Measurements from ENCODE around the gene ZBTB7C.

Gene ZBTB7C

GRCh38 chr18:48194591-48195181 is 214.5 kb downstream of the ZBTB7C start:
- Histone ChIP-seq H3K4me3 (ENCODE audit: low read depth, low read length) (no peak overlapping the region), H3K27ac (ENCODE audit: extremely low read depth, low read depth, low read length) (no peak overlapping the region), H3K9me3 (ENCODE audit: control insufficient read depth, insufficient read depth, low read depth, low read length) (no peaks in the 10 kb centered on the region), H3K4me1 (ENCODE audit: control insufficient read depth, insufficient read depth, low read length) (peaks cover 6% of the 10 kb centered on the region), H3K36me3 (ENCODE audit: control insufficient read depth in 2 of 2, insufficient read depth in 1 of 2, low read length in 2 of 2) (no peaks in the 10 kb centered on the region)
- CTCF ChIA-PET = no interaction called here
- POLR2A ChIA-PET = interaction anchor here (0.6 kb wide), 1 partner anchor 34 kb away, joined by 3 read pairs; no protein-coding TSS in a partner anchor
- no peak for TF ChIP-seq KLF1 (tag by site-specific recombination; IDR thresholded peaks at IDR 0.05)
- TF ChIP-seq ZNF114 (tag by site-specific recombination; IDR thresholded peaks at IDR 0.05) = no peak
- no peak for TF ChIP-seq ZNF175 (tag by site-specific recombination; IDR thresholded peaks at IDR 0.05)
- TF ChIP-seq ZNF514 (tag by site-specific recombination; IDR thresholded peaks at IDR 0.05) = no peak
- no peak for TF ChIP-seq KLF9 (tag by site-specific recombination; IDR thresholded peaks at IDR 0.05; ENCODE audit: low read depth)
- no peak for TF ChIP-seq OVOL3 (tag by site-specific recombination; IDR thresholded peaks at IDR 0.05)
- TF ChIP-seq ZNF776 (tag by site-specific recombination; IDR thresholded peaks at IDR 0.05; ENCODE audit: borderline replicate concordance) = no peak
- no peak for TF ChIP-seq ZNF174 (tag by site-specific recombination; IDR thresholded peaks at IDR 0.05)
- no peak for TF ChIP-seq ZNF169 (tag by site-specific recombination; IDR thresholded peaks at IDR 0.05)
- TF ChIP-seq ZNF10 (tag by site-specific recombination; IDR thresholded peaks at IDR 0.05) = no peak
- no peak for TF ChIP-seq EGR2 (tag by site-specific recombination; IDR thresholded peaks at IDR 0.05; ENCODE audit: low read depth)

DNA sequence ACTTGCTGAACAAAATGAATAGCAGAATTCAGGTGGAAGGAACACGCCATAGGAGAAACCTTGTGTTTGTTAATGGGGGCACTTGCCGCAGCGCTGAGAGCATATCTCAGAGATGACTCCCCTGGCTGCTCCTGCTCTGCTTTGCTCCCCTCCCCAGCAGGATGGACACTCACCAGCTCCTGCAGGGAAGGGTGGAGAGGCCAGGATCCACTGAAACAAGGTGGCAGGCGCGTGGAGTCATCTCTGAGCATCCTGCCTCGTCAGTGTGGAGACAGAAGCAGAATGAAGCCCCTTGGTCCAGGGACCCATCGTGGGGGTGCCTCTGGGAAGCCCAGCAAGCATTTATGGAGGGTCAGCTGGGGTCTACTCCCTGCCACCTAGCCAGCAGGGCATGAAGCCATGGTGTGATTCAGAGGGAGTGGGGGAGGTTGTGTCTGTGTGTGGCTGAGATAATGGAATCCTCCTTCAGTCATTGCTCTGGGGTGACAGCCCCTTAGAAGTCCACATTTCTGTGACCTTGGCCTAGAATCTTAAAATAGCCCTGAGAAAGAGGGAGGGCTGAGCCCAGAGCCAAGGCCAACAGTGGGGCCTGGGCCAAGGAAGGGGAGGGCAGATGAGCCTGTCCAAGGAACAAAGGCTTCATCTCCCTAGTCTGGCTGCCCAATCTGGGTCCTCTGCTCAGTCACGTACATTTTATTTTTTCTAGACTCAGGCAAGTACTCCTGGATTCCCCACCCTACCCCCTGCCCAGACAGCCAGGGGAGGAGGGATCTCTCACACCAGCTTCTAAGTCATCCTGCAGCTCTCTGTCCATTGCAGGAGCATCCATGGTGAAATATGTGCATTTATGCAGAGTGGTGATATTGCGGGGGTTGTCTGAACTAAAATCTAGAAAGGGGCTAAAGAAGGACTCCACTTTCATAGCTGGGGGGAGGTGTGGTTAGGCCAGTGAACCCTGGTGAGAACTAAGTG is 215.4 kb downstream of the ZBTB7C start:
- CTCF ChIA-PET = interaction anchor here (0.6 kb wide), 1 partner anchor 102 kb away, joined by 3 read pairs; no protein-coding TSS in a partner anchor

DNA sequence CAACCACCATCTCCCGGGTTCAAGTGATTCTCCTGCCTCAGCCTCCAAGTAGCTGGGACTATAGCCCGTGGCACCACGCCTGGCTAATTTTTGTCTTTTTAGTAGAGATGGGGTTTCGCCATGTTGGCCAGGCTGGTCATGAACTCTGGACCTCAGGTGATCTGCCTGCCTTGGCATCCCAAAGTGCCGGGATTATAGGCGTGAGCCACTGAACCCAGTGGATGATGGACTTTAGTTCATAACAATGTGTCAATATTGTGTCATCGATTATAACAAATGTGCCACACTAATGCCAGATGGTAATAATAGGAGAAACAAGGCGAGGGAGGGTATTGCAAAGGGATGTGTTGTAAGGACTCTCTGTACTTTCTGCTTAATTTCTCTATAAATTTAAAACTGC is 216.6 kb downstream of the ZBTB7C start:
- POLR2A ChIA-PET = no interaction called here
- H3K4me3 ChIP-seq (ENCODE audit: low read depth, low read length) = no peak overlapping the region
- no peaks in the 10 kb centered on the region for H3K9me3 ChIP-seq (ENCODE audit: control insufficient read depth, insufficient read depth, low read depth, low read length)
- CTCF ChIA-PET = no interaction called here
- peaks cover 2% of the 10 kb centered on the region; the same call in 1 of the 2 replicates for H3K4me1 ChIP-seq (ENCODE audit: control insufficient read depth, insufficient read depth, low read length)
- no peak overlapping the region for H3K27ac ChIP-seq (ENCODE audit: extremely low read depth, low read depth, low read length)
- H3K36me3 ChIP-seq (ENCODE audit: control insufficient read depth in 2 of 2, insufficient read depth in 1 of 2, low read length in 2 of 2) = no peaks in the 10 kb centered on the region
- TF ChIP-seq ZBTB10 (tag by site-specific recombination; IDR thresholded peaks at IDR 0.05) (no peak), ZFP41 (tag by site-specific recombination; IDR thresholded peaks at IDR 0.05; ENCODE audit: borderline replicate concordance) (no peak), ZNF621 (tag by site-specific recombination; IDR thresholded peaks at IDR 0.05) (no peak), ZNF133 (tag by site-specific recombination; IDR thresholded peaks at IDR 0.05) (no peak), ZNF16 (tag by site-specific recombination; IDR thresholded peaks at IDR 0.05; ENCODE audit: low read depth) (no peak), ZNF654 (tag by site-specific recombination; IDR thresholded peaks at IDR 0.05; ENCODE audit: low read depth) (no peak), ZNF211 (tag by site-specific recombination; IDR thresholded peaks at IDR 0.05; ENCODE audit: low read depth) (no peak), ZNF175 (tag by site-specific recombination; IDR thresholded peaks at IDR 0.05) (no peak), ZNF626 (tag by site-specific recombination; IDR thresholded peaks at IDR 0.05) (no peak), ZNF530 (tag by site-specific recombination; IDR thresholded peaks at IDR 0.05; ENCODE audit: low read depth) (no peak), ZNF529 (tag by site-specific recombination; IDR thresholded peaks at IDR 0.05; ENCODE audit: insufficient replicate concordance) (no peak)

More for the DNA sequence above, 215.4 kb downstream of the ZBTB7C start:
- no peak for TF ChIP-seq ZNF302 (tag by site-specific recombination; IDR thresholded peaks at IDR 0.05; ENCODE audit: low read depth)
- TF ChIP-seq ZNF24 (tag by site-specific recombination; IDR thresholded peaks at IDR 0.05) = no peak
- TF ChIP-seq OSR2 (tag by site-specific recombination; IDR thresholded peaks at IDR 0.05) = no peak
- no peak for TF ChIP-seq ZNF76 (tag by site-specific recombination; IDR thresholded peaks at IDR 0.05; ENCODE audit: borderline replicate concordance, low read depth)
- no peak for TF ChIP-seq ZNF792 (tag by site-specific recombination; IDR thresholded peaks at IDR 0.05)
- no peak for TF ChIP-seq ZBTB48 (tag by site-specific recombination; IDR thresholded peaks at IDR 0.05)
- TF ChIP-seq, protein P1, sequence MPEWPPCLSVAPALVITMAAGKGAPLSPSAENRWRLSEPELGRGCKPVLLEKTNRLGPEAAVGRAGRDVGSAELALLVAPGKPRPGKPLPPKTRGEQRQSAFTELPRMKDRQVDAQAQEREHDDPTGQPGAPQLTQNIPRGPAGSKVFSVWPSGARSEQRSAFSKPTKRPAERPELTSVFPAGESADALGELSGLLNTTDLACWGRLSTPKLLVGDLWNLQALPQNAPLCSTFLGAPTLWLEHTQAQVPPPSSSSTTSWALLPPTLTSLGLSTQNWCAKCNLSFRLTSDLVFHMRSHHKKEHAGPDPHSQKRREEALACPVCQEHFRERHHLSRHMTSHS (tag by site-specific recombination; IDR thresholded peaks at IDR 0.05) = no peak
- TF ChIP-seq GFI1B (tag by site-specific recombination; IDR thresholded peaks at IDR 0.05) = no peak
- TF ChIP-seq, protein P2, sequence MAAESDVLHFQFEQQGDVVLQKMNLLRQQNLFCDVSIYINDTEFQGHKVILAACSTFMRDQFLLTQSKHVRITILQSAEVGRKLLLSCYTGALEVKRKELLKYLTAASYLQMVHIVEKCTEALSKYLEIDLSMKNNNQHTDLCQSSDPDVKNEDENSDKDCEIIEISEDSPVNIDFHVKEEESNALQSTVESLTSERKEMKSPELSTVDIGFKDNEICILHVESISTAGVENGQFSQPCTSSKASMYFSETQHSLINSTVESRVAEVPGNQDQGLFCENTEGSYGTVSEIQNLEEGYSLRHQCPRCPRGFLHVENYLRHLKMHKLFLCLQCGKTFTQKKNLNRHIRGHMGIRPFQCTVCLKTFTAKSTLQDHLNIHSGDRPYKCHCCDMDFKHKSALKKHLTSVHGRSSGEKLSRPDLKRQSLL (tag by site-specific recombination; IDR thresholded peaks at IDR 0.05) = no peak
- no peak for TF ChIP-seq ZNF623 (tag by site-specific recombination; IDR thresholded peaks at IDR 0.05)
- no peak for TF ChIP-seq REPIN1 (tag by site-specific recombination; IDR thresholded peaks at IDR 0.05; ENCODE audit: low read depth)
- Histone ChIP-seq H3K4me3 (ENCODE audit: low read depth, low read length) (no peak overlapping the region), H3K27ac (ENCODE audit: extremely low read depth, low read depth, low read length) (no peak overlapping the region), H3K36me3 (ENCODE audit: control insufficient read depth in 2 of 2, insufficient read depth in 1 of 2, low read length in 2 of 2) (no peaks in the 10 kb centered on the region), H3K9me3 (ENCODE audit: control insufficient read depth, insufficient read depth, low read depth, low read length) (no peaks in the 10 kb centered on the region), H3K4me1 (ENCODE audit: control insufficient read depth, insufficient read depth, low read length) (peaks cover 2% of the 10 kb centered on the region; the same call in 1 of the 2 replicates)
- POLR2A ChIA-PET = no interaction called here
